GDM1 (cell line): ENCODE measurements around the gene SRD5A1.

Source experiments
- DNase-seq: peaks from one replicate; lab custom pipeline; 2025; lab: John Stamatoyannopoulos, UW

Gene SRD5A1

DNA sequence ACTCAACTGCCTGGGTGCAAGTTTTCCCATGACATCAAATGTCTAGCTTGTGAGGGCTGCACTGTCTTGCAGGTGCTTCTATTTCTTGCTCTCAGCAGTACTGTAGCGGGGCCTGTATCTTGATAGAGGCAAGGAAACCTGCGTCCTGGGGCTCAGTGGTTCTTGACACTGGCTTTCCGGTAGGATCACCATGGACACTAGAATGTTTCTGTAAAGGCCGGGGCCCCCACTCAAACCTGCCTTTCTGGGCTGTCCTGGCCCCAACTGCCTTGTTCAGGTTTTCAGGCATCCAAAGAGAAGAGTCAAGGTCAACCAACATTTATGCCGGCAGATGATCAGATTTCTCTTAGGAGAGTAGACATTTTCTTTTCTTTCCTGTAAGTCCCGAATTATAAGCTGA is 53.3 kb downstream of the SRD5A1 start:
- no peak for DNase-seq

DNA sequence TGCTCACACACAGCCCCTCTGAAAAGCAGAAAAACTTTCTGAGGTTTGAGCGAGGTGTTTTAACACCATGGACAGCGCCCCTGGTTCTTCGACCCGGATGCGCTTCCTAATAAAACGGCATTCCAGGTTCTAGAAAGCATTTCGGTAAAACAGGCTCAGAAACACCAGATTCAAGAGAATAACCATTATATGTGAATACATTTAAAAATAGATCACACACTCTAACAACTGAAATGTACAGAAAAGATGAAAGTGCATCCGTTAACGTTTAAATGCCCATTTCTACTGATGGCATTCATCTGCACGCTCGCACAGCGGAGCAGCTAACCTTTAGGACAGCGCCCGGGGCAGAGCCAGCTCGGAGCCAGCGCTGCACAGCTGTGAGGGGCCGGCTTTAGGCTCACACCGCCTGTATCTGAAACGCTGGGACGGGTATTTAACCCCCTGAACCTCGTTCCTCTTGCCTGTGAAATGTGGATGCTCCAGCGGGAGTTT is 53.7 kb downstream of the SRD5A1 start:
- DNase-seq = no peak

DNA sequence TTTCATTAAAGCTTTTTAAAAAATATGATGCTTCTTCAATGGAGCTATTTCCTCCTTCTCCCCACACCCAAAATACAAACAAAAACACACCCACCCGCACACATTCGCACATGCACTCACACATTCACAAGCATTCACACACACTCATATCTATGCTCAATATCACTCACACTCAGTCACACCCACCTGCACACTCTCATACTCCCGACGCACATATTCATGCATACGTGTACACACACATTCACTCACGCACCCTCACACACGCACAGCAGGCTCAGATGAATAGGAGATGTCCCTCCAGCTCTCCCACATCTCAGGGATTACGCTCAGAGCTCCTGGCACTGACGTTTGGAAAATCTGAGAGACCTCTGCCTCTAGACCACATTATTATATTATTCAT is 54.3 kb downstream of the SRD5A1 start:
- no peak for DNase-seq

DNA sequence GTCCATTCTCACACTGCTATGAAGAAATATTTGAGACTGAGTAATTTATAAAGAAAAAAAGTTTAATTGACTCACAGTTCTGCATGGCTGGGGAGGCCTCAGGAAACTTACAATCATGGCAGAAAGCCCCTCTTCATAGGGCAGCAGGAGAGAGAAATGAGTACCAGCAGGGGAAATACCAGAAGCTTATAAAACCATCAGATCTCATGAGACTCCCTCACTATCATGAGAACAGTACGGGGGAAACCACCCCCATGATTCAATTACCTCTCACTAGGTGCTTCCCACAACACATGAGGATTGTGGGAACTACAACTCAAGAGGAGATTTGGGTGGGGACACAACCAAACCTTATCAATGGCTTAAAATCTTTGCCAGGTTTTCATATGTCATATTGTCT is 59.7 kb downstream of the SRD5A1 start:
- DNase-seq = no peak

DNA sequence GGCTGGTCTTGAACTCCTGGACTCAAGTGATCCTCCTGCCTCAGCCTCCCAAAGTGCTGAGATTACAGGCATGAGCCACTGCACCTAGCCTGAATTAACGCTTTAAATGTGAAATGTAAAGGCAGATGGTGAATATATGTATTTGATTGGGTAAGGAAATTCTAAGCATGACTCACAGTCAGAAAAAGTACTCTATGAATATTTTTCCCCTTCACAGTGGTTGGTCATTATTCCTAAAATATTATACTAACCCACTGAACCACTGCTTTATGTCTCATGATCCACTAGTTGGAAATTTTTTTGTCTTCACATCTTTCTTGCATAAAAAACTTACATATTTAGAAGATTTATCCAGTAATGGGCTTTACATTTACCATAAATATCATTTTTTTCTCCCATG is 65.5 kb downstream of the SRD5A1 start:
- DNase-seq = no peak

DNA sequence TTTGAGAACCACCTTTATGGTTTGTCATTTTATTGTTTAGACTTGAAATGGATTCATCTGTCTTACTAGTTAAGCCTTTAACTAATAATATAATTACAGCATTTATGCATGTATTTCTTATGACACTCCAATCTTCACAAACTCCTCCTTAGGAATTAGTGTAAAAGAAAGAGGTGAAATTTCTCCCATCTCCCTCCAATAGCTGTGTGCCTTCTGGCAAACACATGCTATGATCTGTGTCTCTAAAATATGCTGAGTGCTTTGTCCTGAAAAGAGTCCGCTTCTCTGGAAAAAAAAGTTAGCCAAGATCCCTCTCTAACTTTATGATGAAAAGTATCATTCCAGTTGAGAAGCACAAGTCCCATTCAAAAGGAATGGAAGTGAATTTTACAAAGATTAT is 66.1 kb downstream of the SRD5A1 start:
- DNase-seq = no peak

DNA sequence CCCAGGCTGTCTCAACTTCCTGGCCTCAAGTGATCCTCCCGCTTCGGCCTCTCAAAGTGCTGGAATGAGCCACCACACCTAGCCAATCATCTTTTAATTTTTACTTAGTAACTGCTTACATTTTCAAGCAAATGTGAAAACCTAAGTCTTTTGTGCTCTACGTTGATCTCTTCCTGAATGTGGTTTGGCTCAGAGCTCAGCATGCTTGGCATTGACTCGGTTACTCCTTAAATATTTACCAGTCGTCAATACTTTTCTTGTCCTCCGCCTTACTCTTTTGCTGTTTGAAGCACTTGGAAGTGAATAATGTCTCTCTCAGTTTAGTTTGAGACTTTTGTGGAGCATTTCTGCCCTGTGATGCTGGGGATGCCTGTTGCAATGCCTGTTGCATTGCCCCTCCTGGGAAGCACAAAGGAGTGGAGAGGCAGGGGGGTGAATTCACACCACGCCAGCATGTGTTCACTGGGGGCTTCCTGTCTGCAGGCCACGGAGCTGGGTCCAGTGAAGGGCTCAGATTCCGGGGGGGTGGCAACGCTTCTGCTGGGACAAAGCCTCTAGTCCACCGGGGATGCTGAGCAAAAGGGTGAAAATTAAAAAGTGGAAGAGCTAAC is 66.9 kb downstream of the SRD5A1 start:
- no peak for DNase-seq

DNA sequence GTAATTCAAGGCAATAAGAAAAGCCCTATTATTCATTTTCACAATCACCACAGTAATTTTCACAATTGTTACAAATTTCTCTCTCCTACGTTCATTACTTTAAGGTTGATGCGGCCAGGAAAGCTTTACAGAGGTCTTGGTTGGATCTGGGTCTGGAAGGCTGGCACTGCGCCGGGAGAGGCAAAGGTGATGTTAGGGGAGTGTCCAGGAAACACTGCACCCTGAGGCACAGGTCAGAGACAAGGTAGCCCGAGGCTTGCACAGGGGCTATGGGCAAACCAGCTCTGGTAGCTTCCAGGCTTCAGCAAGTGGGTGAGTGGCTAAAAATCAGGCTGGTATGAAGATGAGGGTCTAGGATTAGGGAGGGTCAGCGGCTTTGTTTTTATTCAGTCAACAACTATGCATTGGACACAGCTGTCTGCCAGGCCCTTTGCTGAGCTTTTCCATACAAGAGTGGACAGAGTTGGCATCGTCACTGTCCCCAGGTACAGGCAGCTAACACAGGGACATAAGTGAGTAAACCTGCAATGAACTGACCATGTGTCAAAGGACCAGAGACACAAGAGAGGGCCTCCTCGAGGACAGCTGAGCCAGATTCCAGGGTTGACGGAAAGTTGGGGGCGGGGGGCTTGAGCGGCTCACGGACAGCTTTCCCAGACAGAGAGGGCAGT is 67.6 kb downstream of the SRD5A1 start:
- no peak for DNase-seq

DNA sequence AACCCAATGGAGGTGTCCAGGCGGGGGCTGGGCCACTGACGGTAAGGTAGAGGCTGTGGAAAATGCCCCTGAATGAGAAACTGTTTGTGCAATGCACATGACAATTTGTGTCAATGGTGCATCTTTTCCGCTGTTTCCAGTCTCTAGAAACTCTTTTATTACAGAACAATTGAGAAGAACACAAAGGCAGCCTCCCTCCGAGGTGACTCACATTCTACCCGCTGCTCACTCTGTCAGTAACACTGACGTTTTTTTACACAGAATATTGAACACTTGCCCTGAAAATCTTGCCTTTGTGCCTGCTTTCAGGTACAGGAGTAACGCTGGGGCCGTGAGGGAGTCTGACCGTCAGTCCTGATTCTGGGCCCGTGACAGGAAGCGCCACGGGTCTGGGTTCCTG is 68.3 kb downstream of the SRD5A1 start:
- DNase-seq = no peak

DNA sequence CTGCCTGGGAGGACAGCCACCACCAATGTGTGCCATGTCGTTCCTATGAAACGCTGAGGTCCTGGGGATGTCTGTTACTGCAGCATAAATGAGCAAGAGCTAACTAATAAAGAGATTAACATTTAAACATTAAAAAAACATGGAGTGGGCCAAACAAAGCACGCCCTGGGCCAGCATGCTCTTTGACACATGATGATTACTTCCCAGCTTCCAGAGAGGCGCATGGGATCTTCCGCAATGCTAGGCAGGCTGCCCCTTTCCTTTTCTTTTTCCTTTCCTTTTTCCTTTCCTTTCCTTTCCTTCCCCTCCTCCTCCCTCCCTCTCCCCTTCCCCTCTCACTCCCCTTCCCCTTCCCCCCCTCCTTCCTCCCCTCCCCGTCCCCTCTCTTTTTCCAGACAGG is 69.4 kb downstream of the SRD5A1 start:
- no peak for DNase-seq

DNA sequence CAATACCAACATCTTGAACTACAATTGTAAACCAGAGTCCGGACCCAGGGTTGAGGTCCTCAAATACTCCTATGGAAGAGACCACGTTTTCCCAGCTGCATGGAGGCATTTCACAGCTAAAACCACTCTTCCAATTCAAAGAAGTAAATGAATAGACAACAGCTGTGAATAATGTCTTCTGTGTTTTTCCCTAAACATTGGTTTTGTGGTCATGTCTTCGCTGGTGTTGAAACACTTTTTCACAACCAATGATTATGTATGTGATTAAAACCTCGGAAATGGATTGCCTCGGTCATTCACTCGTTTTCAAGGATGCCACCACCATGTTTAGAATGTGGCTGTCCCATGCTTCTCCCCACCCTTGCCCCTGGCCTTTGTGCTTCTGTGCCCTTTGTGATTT is 70.6 kb downstream of the SRD5A1 start:
- DNase-seq = no peak

DNA sequence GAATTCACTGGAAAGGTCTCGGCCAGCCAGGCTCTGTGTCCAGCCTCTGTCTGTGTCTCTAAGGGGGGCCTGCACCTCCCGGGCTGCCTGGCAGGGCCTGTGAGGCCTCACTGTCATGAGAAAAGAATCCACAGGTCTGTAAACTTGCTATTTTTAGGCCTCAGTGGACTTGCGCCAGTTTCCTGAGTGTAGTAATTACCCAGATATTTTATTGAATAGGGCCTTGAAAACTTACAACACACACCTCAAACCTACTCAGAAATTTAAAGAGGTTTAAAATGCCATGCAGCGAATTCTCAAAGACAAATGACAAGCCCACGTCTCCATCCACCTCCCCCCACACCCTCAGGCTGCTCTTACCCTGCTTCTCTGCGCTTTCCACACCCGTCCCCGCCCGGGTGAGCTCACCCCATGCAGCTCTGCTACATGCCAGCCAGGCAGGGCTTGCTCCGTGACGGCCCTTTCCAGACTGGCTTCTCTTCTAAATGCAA is 71.2 kb downstream of the SRD5A1 start:
- no peak for DNase-seq

DNA sequence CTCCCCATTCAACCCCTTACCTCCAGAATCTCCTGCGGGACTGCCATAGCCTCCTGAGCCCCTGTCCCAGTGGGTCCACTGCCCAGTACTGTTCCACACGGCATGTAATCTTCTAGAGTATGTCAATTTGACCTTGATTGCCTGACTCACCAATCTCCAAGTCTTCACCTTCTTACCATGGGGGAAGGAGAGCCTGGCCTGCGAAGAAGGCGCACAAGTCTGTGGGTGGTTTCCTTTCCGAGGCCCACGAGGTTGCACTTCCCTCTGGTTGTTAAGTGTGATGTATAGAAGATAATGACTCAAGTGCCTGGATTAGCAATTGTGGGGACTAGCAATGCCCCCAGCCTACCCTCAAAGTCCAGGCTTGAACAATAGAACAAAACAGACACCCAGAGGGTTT is 71.8 kb downstream of the SRD5A1 start:
- DNase-seq = no peak

DNA sequence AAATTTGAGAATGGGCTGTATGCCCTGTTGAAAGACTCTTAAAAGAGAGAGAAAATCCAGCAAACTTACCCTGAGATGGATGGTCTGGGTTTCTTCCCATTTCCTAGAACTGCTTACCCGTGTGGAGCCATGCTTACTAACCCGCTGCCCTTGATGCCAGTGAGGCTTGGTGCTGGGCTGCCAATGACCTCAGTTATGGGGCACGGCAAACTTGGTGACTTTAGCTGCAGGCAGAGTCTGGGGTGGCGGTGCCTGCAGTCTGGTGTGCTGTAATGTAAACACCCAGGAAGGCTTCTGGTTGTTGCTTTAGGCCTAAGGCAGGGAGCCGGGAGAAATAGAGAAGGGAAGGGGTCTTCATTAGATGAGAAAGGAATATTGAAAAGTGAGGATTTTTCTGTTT is 72.7 kb downstream of the SRD5A1 start:
- DNase-seq = no peak

DNA sequence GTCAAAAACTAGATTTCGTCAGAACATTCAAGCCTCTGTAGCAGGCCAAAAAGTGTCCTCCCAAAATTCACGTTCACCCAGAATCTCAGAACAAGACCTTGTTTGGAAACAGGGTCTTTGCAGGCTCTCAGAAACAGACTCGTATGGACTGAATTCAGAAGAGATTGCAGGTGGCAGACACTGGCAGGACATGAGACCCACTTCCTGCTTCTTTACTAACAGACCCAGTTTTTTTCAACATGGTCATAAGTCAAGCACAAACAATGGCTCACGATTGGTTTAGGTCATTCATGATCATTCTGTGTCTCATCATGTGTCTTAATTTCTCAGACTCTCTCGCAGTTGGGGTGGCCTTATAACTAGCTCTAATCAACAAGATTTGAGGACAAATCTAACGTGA is 74.6 kb downstream of the SRD5A1 start:
- DNase-seq = no peak

DNA sequence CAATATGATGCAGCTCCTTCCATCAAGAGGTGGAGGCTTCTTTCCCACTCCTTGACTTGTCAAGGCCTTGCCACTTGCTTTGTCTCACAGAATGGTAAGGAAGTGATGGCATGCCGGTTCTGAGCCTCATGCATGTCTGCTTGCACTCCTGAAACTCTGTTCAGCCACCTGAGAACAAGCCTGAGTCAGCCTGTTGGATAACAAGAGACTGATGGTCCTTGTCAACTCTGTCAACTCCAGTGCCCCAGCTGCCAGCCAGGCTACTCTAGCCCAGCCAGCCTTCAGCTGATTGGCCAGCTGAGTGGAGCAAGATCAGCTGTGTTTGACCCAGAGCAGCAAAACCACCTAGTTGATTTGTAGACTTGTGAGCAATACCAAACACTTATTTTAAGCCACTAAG is 75.6 kb downstream of the SRD5A1 start:
- DNase-seq = no peak

DNA sequence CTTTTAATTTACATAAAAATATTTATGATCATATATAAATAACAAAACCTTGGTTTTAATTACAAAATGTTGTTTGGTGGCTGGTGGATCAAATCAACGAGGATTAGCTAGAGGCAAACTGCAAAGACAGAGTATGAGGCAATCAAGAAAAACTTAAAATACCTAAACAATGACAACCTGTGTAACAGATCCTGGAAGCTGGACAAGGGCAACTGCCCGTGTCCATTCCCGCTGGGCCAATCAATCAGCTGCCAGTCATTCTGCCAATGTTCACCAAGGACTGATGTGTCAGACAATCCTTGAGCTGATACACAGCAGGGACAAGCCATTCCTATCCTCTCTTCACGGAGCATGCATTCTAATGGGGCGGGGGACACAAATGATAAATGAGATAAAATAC is 76.8 kb downstream of the SRD5A1 start:
- DNase-seq = no peak

DNA sequence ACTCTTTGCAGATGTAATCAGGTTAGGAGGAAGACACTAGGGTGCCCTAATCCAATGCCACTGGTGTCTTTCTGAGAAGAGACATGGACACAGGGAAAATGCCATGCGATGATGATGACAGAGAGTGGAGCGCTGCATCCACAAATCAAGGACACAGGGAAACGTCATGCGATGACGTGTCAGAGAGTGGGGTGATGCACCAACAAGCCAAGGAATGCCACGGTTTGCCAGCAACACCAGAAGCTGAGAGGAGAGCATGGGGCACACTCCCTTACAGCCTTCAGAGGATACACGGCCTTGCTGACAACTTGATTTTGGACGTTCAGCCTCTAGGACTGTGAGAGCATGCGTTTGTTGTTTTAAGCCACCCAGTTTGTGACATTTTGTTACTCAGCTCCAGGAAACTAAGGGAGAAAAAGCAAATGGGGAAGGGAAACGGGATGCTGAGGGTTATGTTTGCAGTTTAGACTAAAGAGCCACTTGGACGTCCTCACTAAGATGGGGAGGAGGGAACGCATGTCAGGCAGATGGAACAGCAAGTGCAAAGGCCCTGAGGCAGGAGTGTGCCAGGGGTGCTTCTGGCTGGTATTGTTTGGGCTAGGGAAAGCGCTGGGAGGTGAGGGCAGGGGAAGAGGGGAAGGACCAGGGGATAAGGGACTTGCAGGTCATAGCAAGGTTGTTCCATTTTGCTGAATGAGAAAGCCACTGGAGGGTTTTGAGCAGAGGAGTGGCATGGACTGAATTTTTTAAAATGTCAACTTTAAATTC is 77.5 kb downstream of the SRD5A1 start:
- no peak for DNase-seq

DNA sequence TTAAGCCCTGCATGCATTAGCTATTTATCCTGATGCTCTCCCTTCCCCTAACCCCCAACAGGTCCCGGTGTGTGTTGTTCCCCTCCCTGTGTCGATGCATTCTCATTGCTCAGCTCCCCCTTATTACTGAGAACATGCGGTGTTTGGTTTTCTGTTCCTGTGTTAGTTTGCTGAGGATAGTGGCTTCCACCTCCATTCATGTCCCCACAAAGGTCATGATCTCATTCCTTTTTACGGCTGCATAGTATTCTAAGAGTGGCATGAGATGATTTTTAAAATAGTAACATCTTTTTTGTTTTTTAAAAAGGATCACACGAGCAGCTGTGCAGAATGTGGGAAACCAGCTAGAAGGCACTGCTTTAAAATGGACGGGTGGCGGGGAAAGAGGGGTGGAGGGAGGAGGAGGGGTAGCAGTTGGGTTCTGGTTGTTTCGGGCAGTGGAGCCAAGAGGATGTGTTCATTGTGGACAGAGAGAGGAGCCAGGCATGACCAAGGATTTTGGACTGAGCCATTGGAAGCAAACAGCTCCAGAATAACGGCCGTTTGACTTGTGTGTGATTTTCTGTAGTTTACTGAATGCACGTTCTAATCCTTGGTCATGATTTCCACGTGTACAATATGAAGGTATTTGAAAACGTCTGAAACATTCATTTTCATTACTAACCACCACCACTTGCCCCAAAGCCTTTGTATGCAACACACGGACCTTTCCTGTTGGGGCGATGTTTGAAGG is 78.3 kb downstream of the SRD5A1 start:
- no peak for DNase-seq

DNA sequence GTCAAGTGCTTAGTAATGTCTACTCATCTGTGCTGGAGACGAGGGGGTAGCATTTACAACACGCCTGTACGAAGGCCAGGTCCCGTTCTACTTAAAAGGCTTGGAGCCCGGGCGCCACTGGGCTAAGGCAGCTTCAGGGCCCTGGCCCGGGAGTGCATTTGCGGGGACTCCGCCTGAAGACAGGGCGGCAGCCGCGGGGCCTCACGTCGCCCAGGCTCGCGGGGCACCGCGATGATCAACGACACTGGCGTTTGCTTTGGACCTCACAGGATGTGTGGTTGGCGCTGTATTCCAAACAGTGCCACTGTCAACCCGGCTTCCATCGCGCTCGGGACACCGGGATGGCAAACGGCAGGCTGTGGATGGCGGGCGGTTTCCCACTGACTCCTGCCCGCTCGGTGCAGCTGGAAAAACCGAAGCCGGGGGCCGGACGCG is 78.9 kb downstream of the SRD5A1 start:
- DNase-seq = peak; percentile 29

DNA sequence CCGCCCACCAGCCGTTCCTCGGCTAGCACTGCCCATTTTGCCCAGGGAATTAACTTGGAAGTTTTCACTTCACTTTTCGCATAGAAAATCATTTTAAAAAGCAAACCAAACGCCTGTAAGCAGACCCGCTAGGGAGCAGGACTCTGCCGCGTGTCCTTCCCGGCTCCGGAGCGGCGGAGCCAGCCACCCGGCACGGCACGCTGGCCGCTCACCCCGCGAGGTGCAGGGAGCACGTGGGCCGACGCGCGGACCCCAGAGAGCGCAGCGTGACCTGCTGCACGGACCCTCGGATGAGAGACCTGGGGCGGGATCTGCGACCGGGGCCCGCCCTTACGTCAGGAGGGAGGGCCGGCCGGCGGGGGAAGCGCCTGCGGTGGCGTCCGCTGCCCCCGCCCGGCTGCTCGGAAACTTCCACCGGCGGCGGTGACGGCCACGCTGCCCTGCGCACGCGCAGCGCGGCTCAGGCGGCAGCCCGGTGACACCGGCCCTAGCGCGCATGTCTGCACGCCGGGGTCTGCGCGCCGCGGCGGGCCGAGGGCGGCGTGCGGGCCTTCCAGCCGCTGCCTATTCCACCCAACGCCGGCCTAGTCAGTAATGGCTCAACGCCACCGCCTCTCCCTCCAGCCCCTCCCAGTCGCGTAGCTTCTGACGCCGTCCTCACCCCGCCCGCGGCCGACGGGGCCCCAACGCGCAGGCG is 79.5 kb downstream of the SRD5A1 start:
- DNase-seq = peak; percentile 95
